Left cardiac atrium (tissue), 4 donors: ENCODE data around the gene GABRG3. TPM values are rescaled to one million over a fixed set of nuclear protein-coding genes. Genes with fewer than 3 reads are reported as not detected.
"Not testable (repeated sequence)": the region's sequence is repeated elsewhere in the genome, so short reads cannot be mapped to it uniquely, and the experiment has no call there.

Experiments used
- ATAC-seq, 2 donors: fragments of 200-7000 bp; cut with Tn5 transposase; one replicate each; pipeline ENCODE4 v1.9.1; 2020; ENCODE audit warnings: mild to moderate bottlenecking in 2 of 2, moderate library complexity in 2 of 2
- DNase-seq: peaks from one replicate; pipeline ENCODE4 v3.0.0-alpha.2; 2020
- intact Hi-C, 2 donors: fragments of 100-400 bp; cut with DNase I; formaldehyde crosslinking; loops; one replicate each; pipeline versions ENCODE4 v1.14.1 to v1.15.1; 2022 to 2023
- total RNA-seq, 2 donors: library from RNA; stranded (reverse); fragmentation: NEBNext Ultra II Directional; extraction: Animal tissue kit (Norgen Biotek cat#: 25700); gene quantifications; one replicate each; pipeline ENCODE4 v1.2.1, GENCODE V29; 2021
- donor health status: DM: no; HTN: yes; CAD: no.
- donor health status: DM: no; HTN: yes; CAD: no; lungs with severe emphysema.
- donor health status: DM: yes; HTN: yes; CAD: no.
- donor health status: Dilated cardiomyopathy.

Gene GABRG3
- total RNA-seq, 2 donors from 2014 or later, result not detected

DNA sequence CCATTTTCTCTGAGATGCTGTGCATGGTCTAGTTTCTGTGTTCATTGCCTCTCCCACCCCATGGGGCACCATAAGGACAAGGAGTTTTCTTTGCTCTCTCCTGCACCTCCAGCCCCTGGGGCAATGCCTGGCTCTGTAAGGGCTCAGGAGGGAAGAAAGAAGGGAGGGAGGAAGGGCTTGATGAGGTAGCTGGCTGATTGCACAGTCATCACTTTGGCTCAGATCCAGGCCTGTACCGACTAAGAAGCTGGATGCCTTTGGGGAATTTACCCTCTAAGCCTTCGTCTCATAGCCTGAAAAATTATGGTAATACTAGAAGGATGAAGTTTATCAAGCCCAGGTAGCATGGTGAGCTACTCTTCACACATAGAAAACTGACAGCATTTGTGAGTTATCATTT, 382.9 kb downstream of the GABRG3 start:
- ATAC-seq, result no peak
- intact Hi-C loops, result loop anchor here in 1 of 2 donors (10.0 kb wide), 1 partner anchor 459 kb away; no protein-coding TSS in a partner anchor

DNA sequence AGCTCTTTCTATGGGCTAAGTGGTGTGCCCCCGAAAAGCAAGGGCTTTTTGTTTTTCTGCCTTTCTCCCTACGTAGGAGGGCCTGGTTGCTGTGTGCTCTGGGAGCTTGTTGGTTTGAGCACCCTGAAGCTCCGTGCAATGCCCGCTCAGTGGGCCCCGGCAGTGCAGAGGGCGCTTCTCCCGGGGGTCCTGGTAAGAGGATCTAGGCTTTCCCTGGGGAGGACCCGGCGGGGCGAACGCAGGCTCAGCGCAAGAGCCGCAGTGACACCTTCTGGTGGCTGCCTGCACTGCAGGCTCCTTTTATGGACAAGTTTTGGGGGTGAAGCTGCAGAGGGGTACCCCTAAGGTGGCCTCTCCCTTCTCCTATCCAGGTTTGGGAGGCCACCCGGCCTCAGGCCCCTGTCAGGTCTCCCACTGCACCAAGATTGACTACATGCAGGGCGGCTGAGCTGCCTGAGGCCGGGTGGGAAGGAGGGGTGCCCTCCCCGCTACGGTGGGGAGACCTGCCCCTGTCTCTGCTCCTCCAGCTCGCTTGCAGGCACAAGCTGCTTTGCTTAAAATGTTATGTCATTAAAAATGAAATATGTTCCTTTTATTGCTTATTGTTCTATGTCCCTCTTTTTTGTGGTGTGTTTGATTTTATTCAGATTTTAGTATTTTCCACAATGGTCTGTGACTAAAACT, 387.9 kb downstream of the GABRG3 start:
- peak; percentile 30 for DNase-seq
- intact Hi-C loops, result loop anchor here in 1 of 2 donors (10.0 kb wide), 1 partner anchor 464 kb away; no protein-coding TSS in a partner anchor
- peak in 1 of 2 donors; percentile 41 for ATAC-seq

More for the DNA sequence above, 382.9 kb downstream of the GABRG3 start:
- no peak for DNase-seq

DNA sequence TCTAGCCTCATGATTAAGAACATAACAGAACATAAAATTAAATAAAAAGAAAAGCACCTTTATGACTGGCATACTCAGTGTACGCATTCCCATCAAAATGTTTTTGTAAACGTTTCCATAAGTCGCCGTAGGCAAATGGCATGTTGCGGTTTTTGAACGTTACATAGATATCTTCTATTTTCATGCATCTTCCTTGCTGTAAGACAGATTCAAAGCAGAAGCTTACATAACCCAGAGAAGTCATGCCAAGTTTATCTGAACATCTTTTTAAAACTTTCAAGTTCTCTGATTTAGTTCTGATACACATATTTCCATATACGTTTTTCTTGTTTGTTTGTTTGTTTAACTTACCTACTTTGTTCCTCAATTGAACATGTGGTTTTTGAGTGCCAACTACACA, 388.6 kb downstream of the GABRG3 start:
- no peak for ATAC-seq
- DNase-seq, result no peak
- intact Hi-C loops, result loop anchor here in 1 of 2 donors (10.0 kb wide), 1 partner anchor 465 kb away; no protein-coding TSS in a partner anchor

DNA sequence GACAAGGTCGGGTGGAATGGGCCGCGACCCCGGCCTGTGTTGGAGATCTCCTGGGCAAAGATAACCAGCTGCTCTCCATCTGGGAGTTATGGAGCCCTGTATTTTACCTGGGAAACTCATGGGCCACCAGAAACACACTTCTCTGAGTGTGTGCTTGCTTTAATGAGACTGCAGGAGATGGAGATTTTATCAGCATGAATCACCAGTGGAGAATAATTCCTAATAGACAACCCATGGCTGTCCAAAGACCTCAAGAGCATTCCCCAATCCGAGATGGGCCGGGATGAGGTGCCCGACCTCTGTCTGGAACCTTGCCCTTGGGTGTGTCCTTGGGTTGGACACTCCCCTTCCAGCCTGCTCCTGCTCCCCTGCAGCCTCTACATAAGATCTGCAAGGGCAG, 389.3 kb downstream of the GABRG3 start:
- DNase-seq (no peak), ATAC-seq (no peak)
- intact Hi-C loops, result no loop called here

DNA sequence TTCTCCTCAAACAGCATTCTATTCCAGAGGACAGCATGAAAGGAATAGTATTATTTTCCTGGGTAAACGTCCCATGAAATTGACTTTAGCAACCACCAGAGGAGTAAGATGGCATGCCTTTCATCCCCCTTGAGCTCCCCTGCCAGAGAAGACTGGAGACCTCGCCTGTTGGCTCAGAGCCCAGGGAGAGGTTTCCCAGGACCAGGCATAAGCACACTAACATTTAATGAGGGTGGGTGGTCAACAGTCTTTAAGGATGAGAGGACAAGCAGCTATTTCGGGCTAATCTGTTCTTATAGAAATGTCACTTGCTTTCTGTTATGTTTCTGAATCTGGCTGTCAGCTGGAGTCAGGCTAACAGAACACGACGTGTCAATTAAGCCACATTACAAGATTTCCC, 390.5 kb downstream of the GABRG3 start:
- no peak for ATAC-seq
- intact Hi-C loops, result no loop called here
- DNase-seq, result no peak

DNA sequence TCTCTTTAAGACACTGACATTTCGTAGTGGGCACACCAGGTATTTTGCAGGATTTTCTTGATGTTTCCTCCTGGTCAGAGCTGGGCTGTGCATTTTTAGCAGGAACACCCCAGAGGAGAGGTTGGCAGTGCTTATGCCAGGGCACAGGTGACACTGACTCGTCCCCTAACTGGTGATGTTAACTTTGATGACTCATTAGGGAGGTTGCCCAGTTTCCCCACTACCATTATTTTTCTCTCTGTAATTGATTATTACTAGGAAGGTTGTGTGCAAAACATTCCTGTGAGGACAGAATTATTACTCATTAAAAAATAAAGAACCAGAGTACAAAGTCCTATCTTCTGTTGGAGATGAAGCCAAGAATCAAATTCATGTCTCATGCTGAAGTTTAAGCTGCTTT, 394.5 kb downstream of the GABRG3 start:
- no peak for DNase-seq
- ATAC-seq, result no peak

DNA sequence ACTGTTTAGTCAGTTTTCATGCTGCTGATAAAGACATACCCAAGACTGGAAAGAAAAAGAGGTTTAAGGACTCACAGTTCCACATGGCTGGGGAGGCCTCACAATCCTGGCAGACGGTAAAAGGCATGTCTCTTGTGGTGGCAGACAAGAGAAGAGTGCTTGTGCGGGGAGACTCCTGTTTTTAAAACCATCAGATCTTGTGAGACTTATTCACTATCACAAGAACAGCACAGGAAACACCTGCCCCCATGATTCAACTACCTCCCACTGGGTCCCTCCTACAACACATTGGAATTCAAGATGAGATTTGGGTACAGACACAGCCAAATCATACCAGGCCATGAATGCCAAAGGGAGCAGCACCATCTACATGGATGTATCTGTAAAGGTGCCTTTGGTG, 406.4 kb downstream of the GABRG3 start:
- intact Hi-C loops, DNase-seq, ATAC-seq: not testable (repeated sequence)

More for the DNA sequence above, 394.5 kb downstream of the GABRG3 start:
- intact Hi-C loops, result no loop called here

DNA sequence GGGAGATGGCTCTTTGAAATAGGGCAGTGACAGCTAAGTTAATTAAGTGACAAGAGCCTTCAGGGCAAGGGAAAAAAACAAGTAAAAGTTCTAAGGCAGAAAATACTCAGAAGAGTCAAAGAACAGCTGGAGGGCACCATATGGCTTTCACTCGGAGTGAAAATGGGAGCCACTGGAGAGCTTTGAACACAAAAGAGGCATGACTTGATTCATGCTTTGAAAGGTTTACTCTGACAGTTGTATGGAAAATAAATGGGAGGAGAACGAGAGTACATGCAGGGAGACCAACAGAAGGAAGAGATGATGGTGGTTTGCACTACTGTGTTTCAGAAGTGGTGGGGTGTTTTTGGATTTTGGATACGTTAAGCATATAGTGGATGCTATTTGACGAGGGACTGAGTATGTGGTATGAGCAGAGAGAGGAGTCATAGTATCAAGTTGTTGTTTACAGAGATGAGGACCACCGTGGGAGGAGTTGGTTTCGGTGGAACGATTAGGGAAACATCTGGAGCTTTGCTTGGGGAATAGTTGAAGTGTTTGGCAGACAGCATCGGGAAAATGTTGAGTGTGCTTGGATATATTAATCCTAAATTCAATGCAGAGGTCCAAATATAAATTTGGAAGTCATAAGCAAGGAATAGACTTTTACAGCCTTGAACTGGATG, 411.5 kb downstream of the GABRG3 start:
- intact Hi-C loops, result loop anchor here (10.0 kb wide), 2 partner anchors 58 to 102 kb away; no protein-coding TSS in a partner anchor
- no peak for DNase-seq
- ATAC-seq, result no peak

DNA sequence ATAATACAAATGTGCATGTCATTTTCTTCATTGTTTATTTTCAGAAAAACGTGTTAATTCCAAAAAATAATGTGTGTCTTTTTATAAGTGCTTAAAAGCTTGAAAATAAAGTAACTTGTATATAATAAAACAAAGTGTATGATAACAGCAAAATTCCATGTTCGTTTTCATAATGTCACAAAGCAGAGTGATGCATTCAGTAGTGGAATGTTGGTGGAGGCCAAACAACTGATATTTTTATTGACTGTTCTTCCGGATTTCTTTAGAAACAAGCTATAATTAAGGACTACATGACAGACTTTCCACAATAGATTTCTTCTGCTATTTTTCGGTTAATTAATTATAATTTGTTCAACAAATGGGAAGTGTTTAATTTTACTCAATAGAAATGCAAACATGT, 412.7 kb downstream of the GABRG3 start:
- intact Hi-C loops, result loop anchor here (10.0 kb wide), 2 partner anchors 59 to 101 kb away; no protein-coding TSS in a partner anchor
- DNase-seq, result no peak
- ATAC-seq, result no peak

DNA sequence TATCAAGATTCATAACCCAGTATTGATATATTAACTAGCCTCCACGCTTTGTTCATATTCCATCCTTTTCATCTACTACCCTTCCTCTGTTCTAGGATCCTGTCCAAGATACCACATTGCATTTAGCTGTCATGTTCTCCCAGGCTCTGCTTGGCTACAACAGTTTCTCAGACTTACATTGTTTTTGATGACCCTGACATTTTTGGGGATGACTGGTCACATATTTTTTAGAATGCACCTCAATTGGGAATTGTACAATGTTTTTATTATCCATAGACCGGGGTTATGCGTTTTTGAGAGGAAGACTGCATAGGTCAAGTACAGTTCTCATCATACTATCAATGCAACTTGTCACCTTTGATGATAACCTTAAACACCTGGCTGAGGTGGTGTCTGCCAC, 421.2 kb downstream of the GABRG3 start:
- DNase-seq, result no peak
- intact Hi-C loops, result no loop called here
- no peak for ATAC-seq

DNA sequence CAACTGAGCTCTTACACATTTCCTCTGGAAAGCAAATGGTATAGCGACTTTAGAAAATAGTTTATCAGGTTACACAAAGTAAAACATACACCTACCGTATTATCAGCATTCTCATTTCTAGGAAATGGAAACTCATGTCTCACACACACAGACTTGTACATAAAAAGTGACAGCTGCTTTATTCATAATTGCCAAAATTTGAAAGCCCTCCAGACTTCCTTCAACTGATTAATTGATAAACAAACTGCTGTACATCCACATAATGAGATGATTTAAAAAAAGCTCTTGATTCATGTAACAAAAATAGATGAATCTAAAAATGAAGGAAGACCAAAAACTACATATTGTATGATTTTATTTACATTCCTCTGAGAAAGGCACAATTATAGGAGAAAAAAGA, 425.5 kb downstream of the GABRG3 start:
- ATAC-seq, result no peak
- DNase-seq, result no peak
- intact Hi-C loops, result no loop called here

DNA sequence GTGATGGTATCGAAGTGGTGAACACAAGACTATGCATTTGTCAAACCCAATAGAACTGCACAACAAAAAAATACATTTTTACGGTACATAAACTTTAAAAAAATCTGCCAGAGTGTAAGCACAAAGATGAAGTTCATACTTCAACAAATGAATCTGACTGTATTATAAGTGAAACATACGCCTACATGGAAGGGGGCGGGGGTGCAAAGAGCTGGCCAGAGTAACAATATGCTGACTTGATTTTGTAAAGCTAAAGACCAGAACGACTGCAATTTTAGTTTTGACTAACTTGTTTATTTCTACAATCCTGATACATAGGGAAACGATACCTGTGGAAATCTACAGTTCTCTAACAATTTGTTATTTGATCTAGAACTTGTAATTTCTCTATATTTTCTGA, 426.0 kb downstream of the GABRG3 start:
- intact Hi-C loops, result no loop called here
- DNase-seq, result no peak
- no peak for ATAC-seq

DNA sequence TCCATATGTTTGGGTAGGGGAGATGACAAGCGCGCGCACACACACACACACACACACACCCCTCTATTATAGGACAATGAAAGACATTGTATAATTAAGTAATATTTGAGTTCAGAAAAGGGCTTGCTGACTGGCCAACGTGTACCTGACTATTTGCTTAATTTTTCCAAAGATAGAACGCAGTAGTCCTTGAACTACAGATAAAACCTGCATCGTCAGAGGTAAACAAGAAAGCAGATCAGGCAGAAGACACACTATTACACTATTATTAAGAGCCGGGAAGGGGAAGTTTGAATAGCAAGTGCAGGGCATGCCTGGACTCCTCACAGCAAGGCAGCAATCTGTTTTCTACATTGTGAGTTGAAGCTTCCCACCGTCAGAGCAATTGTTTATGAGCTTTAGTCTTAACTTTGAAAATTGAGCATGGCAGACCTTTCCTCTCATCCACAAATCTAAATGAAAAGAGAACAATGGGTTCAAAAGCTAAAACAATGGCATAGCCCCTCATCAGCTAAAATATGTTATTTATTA, 427.7 kb downstream of the GABRG3 start:
- no peak for ATAC-seq
- intact Hi-C loops, result no loop called here

DNA sequence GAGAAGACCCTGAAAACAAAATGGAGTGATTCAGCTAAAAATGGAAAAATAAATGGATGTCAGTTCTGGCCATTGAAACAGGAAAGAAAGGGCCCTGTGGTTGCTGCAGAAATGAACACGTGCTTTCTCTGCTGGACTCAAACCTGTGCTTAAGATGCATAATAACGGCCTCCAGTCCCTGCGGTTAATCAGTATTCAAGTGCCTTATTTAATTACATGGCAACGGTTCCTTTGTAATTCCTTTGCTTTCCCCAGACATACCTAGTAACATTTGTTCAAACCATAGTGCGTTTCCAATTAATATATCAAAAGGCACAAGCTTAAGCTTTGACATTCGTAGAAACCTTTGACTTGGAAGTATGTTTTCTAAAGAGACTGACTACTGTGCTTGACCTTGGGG, 428.3 kb downstream of the GABRG3 start:
- no peak for ATAC-seq
- no peak for DNase-seq
- intact Hi-C loops, result no loop called here

More for the DNA sequence above, 427.7 kb downstream of the GABRG3 start:
- no peak for DNase-seq

DNA sequence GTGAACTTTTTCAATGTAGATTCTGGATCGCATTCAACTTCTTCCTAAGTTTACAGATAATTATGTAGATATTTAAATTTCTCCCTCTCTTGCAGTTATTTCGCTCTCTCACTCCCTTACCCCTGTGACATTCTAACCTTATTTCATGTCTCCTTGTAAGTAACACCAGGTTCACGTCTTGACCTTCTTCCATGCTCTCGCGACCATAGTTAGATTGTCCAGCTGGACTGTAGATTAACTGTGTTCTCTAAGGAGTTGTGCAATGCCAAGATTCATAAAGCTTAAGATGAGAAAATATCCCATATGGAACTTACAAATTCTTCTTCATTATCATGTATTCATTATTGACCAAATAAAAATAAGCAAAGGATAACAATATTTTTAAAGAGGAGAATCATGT, 430.5 kb downstream of the GABRG3 start:
- DNase-seq, result no peak
- no peak for ATAC-seq
- intact Hi-C loops, result no loop called here

DNA sequence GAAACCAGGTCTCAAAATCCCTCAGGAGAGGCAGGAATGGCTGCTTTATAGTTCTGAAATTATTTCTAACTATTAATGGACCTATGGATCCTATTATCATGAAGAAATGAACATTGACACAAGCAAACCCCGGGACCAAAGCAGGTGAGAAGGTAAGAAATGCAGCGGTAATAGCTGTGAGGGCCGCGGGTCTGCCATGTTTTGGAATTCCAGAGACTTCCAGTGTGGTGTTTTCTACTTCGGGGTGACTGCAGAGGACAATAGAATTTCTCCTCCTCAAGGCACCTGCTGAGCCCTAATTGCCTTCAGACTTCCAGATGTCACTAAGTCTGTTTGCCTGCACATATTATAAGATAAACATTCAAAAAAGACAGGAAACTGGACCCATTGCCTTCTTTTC, 437.4 kb downstream of the GABRG3 start:
- intact Hi-C loops, result no loop called here
- DNase-seq (no peak), ATAC-seq (no peak)

DNA sequence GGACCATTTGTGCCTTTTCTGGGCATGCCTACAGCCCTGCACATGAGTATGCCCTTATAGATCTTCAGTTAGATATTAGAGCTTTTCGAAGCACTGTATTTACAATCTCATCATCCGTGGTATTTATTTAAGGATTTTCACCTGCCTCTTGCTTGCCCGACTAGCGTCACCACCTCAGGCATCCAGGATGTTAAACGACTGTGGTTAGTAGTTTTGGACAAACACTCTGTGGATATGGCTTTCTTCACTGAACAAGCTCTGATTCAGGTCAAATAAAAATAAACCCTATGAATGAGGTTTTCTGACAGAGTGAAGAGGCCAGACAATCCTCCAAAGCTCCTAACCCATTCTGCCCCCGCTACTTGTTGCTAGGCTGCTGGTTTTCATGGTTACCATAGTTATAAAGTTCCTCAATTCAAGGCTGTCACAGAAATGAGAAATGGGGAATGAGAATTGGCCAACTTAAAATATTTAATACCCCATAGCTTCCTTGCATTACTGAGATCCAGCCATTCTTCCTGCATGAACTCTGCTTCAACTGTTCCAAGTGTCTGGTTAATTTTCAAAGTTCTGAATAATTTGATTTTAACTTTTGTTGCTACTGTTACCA, 440.1 kb downstream of the GABRG3 start:
- DNase-seq, result no peak
- intact Hi-C loops, result no loop called here
- no peak for ATAC-seq

DNA sequence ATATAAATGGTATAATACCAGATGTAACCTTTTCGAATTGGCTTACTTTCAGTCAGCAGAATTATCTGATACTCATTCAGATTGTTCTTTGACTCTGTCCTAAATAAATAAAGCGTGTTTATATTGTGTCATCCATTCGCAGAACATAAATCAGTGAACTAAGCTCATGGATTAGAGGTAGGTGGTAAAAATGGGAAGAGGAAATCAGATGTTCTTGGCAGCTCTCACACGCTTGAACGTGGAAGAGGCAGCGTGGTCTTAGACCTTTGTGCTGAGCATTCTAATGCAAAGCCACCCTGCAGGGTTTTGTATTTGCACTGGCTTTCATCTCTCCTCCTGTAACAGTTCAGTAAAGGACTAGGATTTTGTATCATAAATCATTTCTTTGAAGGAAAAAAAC, 441.4 kb downstream of the GABRG3 start:
- intact Hi-C loops, result no loop called here
- no peak for ATAC-seq
- DNase-seq, result no peak

DNA sequence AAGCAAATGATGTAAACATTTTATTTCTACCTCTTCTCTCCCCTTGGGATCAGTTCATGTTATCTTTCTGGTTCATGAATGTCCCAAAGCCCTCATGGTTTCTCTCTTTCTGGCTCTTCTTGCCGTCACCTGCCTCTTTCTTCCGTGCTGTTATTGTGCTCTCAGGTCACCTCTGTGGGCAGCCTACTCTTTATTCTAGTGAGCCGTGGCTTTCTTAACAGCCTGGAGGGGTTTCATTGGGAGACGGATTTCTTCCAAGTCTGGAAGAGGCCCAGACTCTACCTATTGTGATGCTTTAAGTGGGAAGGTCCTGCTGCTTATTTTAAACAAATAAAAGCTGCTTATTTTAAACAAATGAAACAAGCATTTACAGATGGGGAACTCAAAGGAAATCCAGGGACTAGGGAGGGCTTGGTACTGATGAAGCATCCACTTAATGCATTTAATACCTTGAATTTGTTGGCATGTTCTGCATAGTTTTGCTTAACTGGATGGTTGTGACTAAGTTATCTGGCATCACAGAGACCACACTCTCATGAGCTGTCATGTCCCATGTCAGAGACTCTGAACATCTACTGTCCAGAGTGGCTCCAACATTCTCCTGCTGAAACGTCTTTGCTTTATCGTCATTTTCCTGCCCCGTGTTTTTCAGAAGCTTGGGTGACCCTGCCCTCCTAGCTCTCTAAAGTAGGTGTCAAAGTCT, 443.3 kb downstream of the GABRG3 start:
- intact Hi-C loops, result no loop called here
- ATAC-seq (no peak), DNase-seq (no peak)
